HG03469 (cell line): ENCODE measurements around the gene TPRG1.

ENCODE experiments used
- ATAC-seq: cut with Tn5 transposase; IDR thresholded peaks from one replicate; pipeline ENCODE4 v1.9.1; 2021; ENCODE audit warnings: mild to moderate bottlenecking, moderate library complexity, moderate number of reproducible peaks; ENCODE audit not compliant: unreplicated experiment

The TPRG1 gene, protein sequence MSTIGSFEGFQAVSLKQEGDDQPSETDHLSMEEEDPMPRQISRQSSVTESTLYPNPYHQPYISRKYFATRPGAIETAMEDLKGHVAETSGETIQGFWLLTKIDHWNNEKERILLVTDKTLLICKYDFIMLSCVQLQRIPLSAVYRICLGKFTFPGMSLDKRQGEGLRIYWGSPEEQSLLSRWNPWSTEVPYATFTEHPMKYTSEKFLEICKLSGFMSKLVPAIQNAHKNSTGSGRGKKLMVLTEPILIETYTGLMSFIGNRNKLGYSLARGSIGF

GRCh38 chr3:189171707-189172106 is at the start of gene TPRG1:
TSS of gene TPRG1 (plus strand) at chr3:189171971. CDS start at chr3:189207385, 35,414 bp downstream.
- ATAC-seq: no peak

- ATAC-seq: no peak
Measured at GRCh38 chr3:189122110-189122509, 49.7 kb upstream of the TPRG1 start.

- no peak for ATAC-seq
Measured at GRCh38 chr3:189122526-189123205, 49.1 kb upstream of the TPRG1 start.

GRCh38 chr3:189123595-189124387 is 48.0 kb upstream of the TPRG1 start:
- ATAC-seq: no peak

DNA sequence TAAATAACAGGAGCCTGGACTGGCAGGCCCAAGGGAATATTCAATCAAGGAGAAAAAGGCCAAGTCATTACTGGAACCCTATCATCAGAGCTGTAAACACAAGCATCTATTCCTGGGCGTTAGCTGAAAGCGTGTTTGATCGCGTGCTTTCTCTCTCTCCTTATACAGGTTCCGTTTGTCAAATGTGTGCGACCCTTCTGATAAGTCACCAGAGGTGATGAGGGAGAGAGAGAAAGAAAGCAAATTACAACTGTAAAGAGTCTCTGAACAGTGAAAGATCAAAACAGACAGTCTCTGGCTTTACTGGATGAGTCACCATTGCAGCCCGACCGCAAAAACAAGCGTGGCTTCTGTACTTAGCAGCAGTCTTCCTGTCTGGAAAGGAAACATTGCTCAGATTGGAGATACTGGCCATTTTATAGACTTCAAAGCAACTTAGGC is 39.5 kb upstream of the TPRG1 start:
- no peak for ATAC-seq

DNA sequence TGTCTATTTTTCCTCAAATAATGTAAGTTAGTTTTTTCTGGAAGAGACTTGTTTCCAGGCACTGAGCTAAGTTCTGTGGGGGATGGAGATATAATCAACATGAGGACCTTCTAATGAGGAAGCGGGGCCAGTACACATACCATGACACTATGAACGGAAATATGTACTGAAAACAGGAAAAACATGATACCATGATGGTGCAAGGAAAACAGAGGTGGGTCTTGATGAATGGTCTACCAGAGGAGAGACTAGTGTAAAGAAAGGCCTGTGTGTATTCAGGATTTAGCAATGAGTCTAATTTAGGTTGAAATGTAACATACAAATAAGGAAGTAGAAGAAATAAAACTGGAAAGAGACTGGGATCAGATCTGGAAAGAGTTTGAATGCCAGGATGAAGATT is 38.9 kb upstream of the TPRG1 start:
- ATAC-seq: no peak

DNA sequence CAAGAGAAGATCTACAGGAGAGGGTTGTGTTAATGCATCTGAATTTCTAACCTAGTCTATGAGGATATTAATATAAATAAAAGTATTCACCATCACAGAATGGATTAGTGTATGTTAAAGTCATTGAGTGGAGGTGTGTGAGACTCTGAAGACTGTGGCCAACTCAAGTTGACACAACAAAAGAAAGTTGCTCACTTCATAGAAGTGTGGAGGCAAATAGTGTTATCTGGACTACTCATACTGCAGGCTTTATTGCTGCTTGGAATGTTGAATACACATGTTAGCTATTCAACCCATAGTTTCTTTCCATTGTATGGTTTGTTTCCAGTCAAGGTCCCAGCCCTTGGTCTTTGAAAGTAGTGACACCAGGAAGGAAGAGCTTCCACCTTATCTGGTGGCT is 38.0 kb upstream of the TPRG1 start:
- no peak for ATAC-seq

DNA sequence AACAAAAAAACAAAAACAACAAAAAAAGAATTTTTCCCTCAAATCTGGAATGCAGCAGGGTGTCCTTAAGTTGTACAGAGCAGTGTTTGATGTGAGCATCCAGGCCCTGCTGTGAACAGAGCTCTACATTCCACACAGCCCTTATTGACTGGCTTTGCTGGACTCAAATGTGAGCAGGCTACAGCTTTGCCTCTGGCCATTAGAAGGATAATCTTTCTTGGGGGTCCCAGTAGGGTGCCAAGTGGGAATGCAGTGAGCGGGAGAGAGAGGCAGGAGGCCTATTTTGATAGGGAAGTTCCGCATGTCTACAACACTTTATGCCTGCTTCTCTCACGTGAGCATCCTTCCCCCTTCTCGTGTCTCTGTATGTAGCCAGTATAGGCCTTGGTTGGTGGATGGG is 34.4 kb upstream of the TPRG1 start:
- ATAC-seq: no peak

GRCh38 chr3:189138901-189139610 is 32.7 kb upstream of the TPRG1 start:
- no peak for ATAC-seq

DNA sequence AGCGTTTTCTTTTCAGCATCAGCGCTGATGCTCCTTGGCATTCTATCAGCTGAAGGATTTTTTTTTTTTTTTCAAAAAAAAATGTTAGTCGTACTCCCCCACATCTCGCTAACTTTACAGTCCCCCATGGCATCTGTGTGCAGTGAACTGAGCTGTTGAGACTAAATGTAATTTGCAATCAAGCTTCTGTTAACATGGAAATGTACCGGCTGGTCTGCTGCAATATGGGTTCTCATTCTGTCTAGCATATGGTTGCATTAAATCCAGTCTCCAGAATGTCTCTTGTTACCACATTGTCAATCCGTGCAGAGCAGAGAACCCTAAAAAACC is 32.2 kb upstream of the TPRG1 start:
- no peak for ATAC-seq

- no peak for ATAC-seq
Measured at GRCh38 chr3:189142527-189142926, 29.2 kb upstream of the TPRG1 start.

DNA sequence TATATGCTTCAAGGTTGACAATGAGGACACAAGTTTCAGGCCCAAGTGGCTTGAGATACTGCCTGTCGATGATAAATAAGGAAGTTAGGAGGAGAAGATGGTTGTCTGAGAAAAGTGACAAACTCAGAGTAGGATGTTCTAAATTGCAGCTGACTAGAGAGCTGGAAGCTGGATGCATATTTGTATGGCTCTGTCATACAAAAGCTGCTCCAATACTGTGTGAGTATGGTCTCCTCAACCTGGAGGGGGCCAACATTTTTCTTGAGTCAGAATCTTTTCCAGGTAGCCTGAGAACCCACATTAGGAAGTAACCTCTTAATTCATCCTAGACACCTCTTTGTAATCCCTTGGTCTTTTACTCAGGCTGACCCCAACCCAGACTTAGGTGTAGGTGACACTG is 28.4 kb upstream of the TPRG1 start:
- ATAC-seq: no peak

DNA sequence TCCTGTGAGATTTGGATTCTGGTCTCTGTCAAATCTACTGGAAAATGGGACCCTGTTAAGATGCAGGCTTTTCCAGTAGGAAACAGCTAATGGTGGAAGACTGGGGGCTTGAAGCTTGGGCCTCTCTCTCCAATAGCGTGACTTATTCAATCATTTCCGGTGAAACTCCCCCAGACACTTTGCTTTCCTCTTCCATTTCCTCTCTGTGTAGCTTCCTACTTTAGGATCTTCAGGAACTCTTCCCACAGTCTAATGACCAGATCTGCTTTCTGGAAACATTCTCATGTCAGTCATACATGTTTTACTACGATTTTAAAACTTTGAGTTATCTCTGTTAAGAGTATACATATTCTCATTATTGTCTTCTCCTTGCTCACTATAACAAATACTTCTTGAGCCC is 28.0 kb upstream of the TPRG1 start:
- ATAC-seq: no peak

DNA sequence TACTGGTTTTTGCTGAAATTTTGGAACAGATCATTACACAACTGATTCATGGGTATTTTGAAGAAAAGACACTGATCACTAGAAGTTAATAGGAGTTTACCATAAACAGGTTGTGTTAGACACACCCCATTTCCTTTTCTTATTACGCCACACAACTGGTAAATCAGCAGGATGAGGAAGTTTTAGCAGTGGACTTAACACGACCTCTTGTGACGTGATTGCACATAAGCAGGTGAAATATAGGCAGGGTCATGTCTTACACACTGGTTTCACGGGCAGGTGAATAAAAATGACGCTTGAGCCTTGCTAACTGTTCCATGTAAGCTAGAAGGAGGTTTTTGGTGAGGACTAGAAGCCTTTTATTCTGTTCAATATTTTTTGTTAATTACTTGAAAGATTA is 27.1 kb upstream of the TPRG1 start:
- ATAC-seq: no peak

GRCh38 chr3:189146848-189147247 is 24.9 kb upstream of the TPRG1 start:
- no peak for ATAC-seq

- no peak for ATAC-seq
Measured at GRCh38 chr3:189148081-189148507, 23.7 kb upstream of the TPRG1 start.

DNA sequence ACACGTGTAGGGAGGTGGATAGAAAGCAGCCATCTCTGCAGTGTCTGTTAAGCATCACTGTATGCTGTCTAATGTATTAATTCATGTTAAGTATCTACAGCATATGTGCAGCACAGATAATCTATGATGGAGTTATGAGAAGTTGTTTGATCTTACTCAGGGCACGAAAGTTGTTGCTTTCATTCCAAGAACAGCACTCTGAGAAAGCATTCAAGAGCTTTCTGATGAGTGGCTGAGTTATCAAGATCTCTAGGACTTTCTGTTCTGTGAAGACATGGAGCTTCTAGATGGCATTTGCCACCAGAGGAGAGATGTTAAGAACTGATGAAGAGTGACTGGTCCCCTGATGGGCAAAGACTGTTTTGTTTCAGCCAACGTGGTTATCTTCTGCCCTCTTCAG is 22.6 kb upstream of the TPRG1 start:
- ATAC-seq: no peak

DNA sequence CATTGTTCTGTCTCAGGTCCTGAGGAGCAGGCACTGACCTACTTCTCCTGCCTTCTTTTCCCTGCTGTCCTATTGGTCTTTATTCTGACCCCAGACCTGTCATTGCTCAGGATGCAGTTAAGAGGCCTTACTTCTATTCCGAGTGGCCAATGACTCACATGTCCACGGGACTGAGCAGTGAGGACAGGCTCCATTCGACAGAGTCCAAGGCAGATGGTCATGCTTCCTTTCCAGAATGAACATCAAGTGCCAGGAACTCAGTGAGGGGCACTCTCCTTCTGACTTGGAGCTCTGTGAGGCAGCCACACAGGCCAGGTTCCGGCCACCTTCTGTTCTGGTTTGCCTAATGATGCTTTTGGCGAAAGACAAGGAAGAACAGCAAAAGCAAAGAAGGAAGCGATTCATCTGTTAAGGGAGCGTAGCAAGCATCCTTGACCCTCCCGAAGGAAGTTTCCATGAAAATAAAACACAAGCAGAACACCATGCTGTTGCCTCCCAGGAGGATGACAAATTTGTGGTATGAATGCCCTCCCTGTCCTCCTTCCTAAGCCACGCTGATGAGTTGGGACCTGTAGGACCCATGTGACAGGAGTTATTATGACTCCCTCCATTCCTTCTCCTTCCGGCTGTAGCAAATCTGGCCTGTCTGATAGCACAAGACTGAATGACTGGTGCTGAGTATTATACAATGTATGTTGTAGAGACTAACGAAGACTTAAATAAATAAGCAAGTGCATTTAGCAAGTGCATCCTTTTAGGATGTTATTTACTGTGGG is 14.4 kb upstream of the TPRG1 start:
- no peak for ATAC-seq

- ATAC-seq: no peak
Measured at GRCh38 chr3:189158034-189158433, 13.7 kb upstream of the TPRG1 start.

- no peak for ATAC-seq
Measured at GRCh38 chr3:189160519-189161309, 11.1 kb upstream of the TPRG1 start.
